HUDEP-2 (cell line): Measurements from ENCODE around the gene DIS3L2.

Source experiments
- DNase-seq, 76 experiments: peaks; one replicate each; lab custom pipeline; 2025; ENCODE audit not compliant: unreplicated experiment in 76 of 76; lab: John Stamatoyannopoulos, UW

Gene DIS3L2

GRCh38 chr2:232340171-232340935, 378.8 kb downstream of the DIS3L2 start:
- DNase-seq: no peak

GRCh38 chr2:232341061-232341738, 379.7 kb downstream of the DIS3L2 start:
- no peak for DNase-seq

GRCh38 chr2:232341739-232342126, 380.2 kb downstream of the DIS3L2 start:
- DNase-seq: no peak

- no peak for DNase-seq
Observed at GRCh38 chr2:232342635-232343565, 381.4 kb downstream of the DIS3L2 start.

GRCh38 chr2:232343821-232344220, 382.3 kb downstream of the DIS3L2 start:
- DNase-seq: no peak

GRCh38 chr2:232345251-232345650, 383.7 kb downstream of the DIS3L2 start:
- no peak for DNase-seq

- DNase-seq: no peak
Observed at GRCh38 chr2:232347369-232347768, 385.9 kb downstream of the DIS3L2 start.

GRCh38 chr2:232348936-232349335, 387.4 kb downstream of the DIS3L2 start:
- DNase-seq: peak in 3 of 76 experiments; percentile 1 to 12 (median 10)

GRCh38 chr2:232349546-232349945, 388.0 kb downstream of the DIS3L2 start:
- no peak for DNase-seq

- no peak for DNase-seq
Observed at GRCh38 chr2:232349946-232350635, 388.6 kb downstream of the DIS3L2 start.

GRCh38 chr2:232350804-232351685, 389.5 kb downstream of the DIS3L2 start:
- DNase-seq: no peak

- no peak for DNase-seq
Observed at GRCh38 chr2:232351686-232352510, 390.4 kb downstream of the DIS3L2 start.

GRCh38 chr2:232352511-232353091, 391.1 kb downstream of the DIS3L2 start:
- no peak for DNase-seq

GRCh38 chr2:232353096-232353495, 391.6 kb downstream of the DIS3L2 start:
- no peak for DNase-seq

- no peak for DNase-seq
Observed at GRCh38 chr2:232353660-232354059, 392.1 kb downstream of the DIS3L2 start.

- no peak for DNase-seq
Observed at GRCh38 chr2:232354069-232354468, 392.6 kb downstream of the DIS3L2 start.

- DNase-seq: no peak
Observed at GRCh38 chr2:232361646-232362045, 400.1 kb downstream of the DIS3L2 start.

GRCh38 chr2:232362174-232362900, 400.8 kb downstream of the DIS3L2 start:
- DNase-seq: no peak
